GM12878 (cell line): Measurements from ENCODE around the gene KNSTRN. TPM values are rescaled to one million over a fixed set of nuclear protein-coding genes. Genes with fewer than 3 reads are reported as not detected.

ENCODE experiments used
- ATAC-seq: fragments of 200-7000 bp; cut with Tn5 transposase; 3 replicates; pipeline ENCODE4 v1.9.1; 2020; ENCODE audit warnings: mild to moderate bottlenecking, moderate library complexity
- BruUV-seq: library from RNA; stranded (reverse); fragments of 400-500 nt; replicated peaks from 2 replicates; lab custom pipeline; 2021; lab: Mats Ljungman, UMichigan
- CTCF ChIA-PET: fragments of 300-600 bp; sonication (Branson Sonifier 250); formaldehyde crosslinking; extraction: SDS; loops from one replicate; lab custom pipeline; 2021; ENCODE audit warnings: inconsistent platforms; lab: Yijun Ruan, JAX
- POLR2A ChIA-PET: fragments of 350-600 bp; formaldehyde crosslinking; extraction: SDS; loops from one replicate; lab custom pipeline; 2021; ENCODE audit warnings: inconsistent platforms; lab: Charles Lee
- RAD21 ChIA-PET: fragments of 300-600 bp; sonication (Branson Sonifier 250); formaldehyde crosslinking; loops from one replicate; lab custom pipeline; 2023; ENCODE audit warnings: antibody characterized with exemption; ENCODE audit not compliant: unreplicated experiment; lab: Charles Lee
- SMC1A ChIA-PET: fragments of 300-600 bp; sonication (Branson Sonifier 250); formaldehyde crosslinking; loops from one replicate; lab custom pipeline; 2023; ENCODE audit not compliant: unreplicated experiment, uncharacterized antibody; lab: Charles Lee
- DNase-seq: peaks from one replicate; pipeline ENCODE4 v3.0.0-alpha.2; 2011; ENCODE audit warnings: low read depth, low spot score
- FAIRE-seq: peaks from 3 replicates; lab custom pipeline; 2011; peaks lifted over from hg19 to GRCh38; lab: Jason Lieb, UNC
- H2AFZ ChIP-seq: 2 replicates; pipeline ENCODE4 v1.6.0; 2011; ENCODE audit warnings: low read depth, low read length, control low read depth; ENCODE audit not compliant: control insufficient read depth
- H3K27ac ChIP-seq: 2 replicates; pipeline ENCODE4 v1.5.1; 2011; ENCODE audit warnings: control low read depth; ENCODE audit not compliant: control insufficient read depth, insufficient read depth
- H3K27me3 ChIP-seq, 2 experiments: replicated peaks in 1 of 2; 2 replicates each; pipeline versions ENCODE4 v1.6.0 to v1.6.1; 2011; ENCODE audit warnings: low read length in 1 of 2; ENCODE audit not compliant: control insufficient read depth in 2 of 2, insufficient read depth in 2 of 2
- H3K36me3 ChIP-seq, 2 experiments: 2 replicates each; pipeline ENCODE4 v1.5.1; 2011; ENCODE audit warnings: low read length in 1 of 2; ENCODE audit not compliant: control insufficient read depth in 2 of 2, insufficient read depth in 2 of 2
- H3K4me1 ChIP-seq: 2 replicates; pipeline ENCODE4 v1.6.1; 2011; ENCODE audit warnings: mild to moderate bottlenecking, low read length, moderate library complexity, mixed read lengths; ENCODE audit not compliant: control insufficient read depth, insufficient read depth
- H3K4me2 ChIP-seq: 2 replicates; pipeline ENCODE4 v1.6.0; 2011; ENCODE audit warnings: control low read depth; ENCODE audit not compliant: control insufficient read depth, insufficient read depth
- H3K4me3 ChIP-seq: fragments of 200-600 bp; sonication (generic); 2 replicates; pipeline ENCODE4 v1.5.1; 2016
- H3K79me2 ChIP-seq: 2 replicates; pipeline ENCODE4 v1.6.0; 2011; ENCODE audit warnings: low read length; ENCODE audit not compliant: control insufficient read depth, insufficient read depth
- H3K9ac ChIP-seq: 2 replicates; pipeline ENCODE4 v1.8.0; 2011; ENCODE audit warnings: low read length, control low read depth, mixed read lengths; ENCODE audit not compliant: control insufficient read depth, insufficient read depth
- H3K9me3 ChIP-seq: replicated peaks from 3 replicates; pipeline ENCODE4 v1.5.1; 2011; ENCODE audit warnings: mild to moderate bottlenecking, low read length; ENCODE audit not compliant: control insufficient read depth, insufficient read depth
- H4K20me1 ChIP-seq: 2 replicates; pipeline ENCODE4 v1.6.0; 2011; ENCODE audit not compliant: control insufficient read depth, insufficient read depth
- BHLHE40 ChIP-seq, 2 experiments: fragments of 450-650 bp in 1 of 2; IDR thresholded peaks; 2 replicates each; pipeline ENCODE4 v1.6.1; 2011 to 2017; ENCODE audit warnings: low read depth in 2 of 2, borderline replicate concordance in 1 of 2, improper control_type of control experiment in 1 of 2, low read length in 1 of 2, mild to moderate bottlenecking in 1 of 2
- BRCA1 ChIP-seq: IDR thresholded peaks from 2 replicates; pipeline ENCODE4 v1.6.1; 2011; ENCODE audit warnings: low read depth, low read length, improper control_type of control experiment
- EGR1 ChIP-seq, 2 experiments: IDR thresholded peaks; 1 replicate in 1 of 2; 2 replicates in 1 of 2; pipeline ENCODE4 v1.6.1; 2011 to 2012; ENCODE audit warnings: low read depth in 2 of 2, low read length in 2 of 2, borderline replicate concordance in 1 of 2, mild to moderate bottlenecking in 1 of 2, moderate library complexity in 1 of 2
- EP300 ChIP-seq, 2 experiments: fragments of 150-350 bp in 1 of 2; IDR thresholded peaks; 2 replicates each; pipeline ENCODE4 v1.6.1; 2011 to 2012; ENCODE audit warnings: low read depth in 2 of 2, low read length in 2 of 2, borderline replicate concordance in 1 of 2, improper control_type of control experiment in 1 of 2, inconsistent platforms in 1 of 2; ENCODE audit not compliant: control insufficient read depth in 1 of 2
- FOXK2 ChIP-seq: fragments of 450-650 bp; IDR thresholded peaks from 2 replicates; pipeline ENCODE4 v1.6.1; 2017; ENCODE audit warnings: mild to moderate bottlenecking, moderate library complexity
- FOXM1 ChIP-seq: IDR thresholded peaks from 2 replicates; pipeline ENCODE4 v1.6.1; 2012; ENCODE audit warnings: low read depth, mild to moderate bottlenecking, inconsistent platforms, low read length, moderate library complexity
- KDM1A ChIP-seq: fragments of 200-600 bp; sonication (generic); IDR thresholded peaks from 2 replicates; pipeline ENCODE4 v1.6.1; 2016; ENCODE audit warnings: borderline replicate concordance
- KLF5 ChIP-seq: fragments of 450-650 bp; IDR thresholded peaks from 2 replicates; pipeline ENCODE4 v1.6.1; 2014; ENCODE audit warnings: mild to moderate bottlenecking; ENCODE audit not compliant: partially characterized antibody
- MEF2B ChIP-seq: fragments of 450-650 bp; IDR thresholded peaks from 2 replicates; pipeline ENCODE4 v1.6.1; 2018; ENCODE audit warnings: mild to moderate bottlenecking, moderate library complexity; ENCODE audit not compliant: partially characterized antibody, poor library complexity, severe bottlenecking
- NFXL1 ChIP-seq: fragments of 450-650 bp; IDR thresholded peaks from 2 replicates; pipeline ENCODE4 v1.6.1; 2017; ENCODE audit warnings: antibody characterized with exemption, mild to moderate bottlenecking, borderline replicate concordance
- NFYA ChIP-seq: IDR thresholded peaks from 2 replicates; pipeline ENCODE4 v1.6.1; 2011; ENCODE audit warnings: low read depth, mild to moderate bottlenecking, low read length, improper control_type of control experiment, borderline replicate concordance
- NRF1 ChIP-seq: conservative IDR thresholded peaks from 2 replicates; pipeline ENCODE4 v1.6.1; 2011; ENCODE audit warnings: mild to moderate bottlenecking, low read depth, low read length, improper control_type of control experiment
- POLR2A ChIP-seq: IDR thresholded peaks from 2 replicates; pipeline ENCODE4 v1.6.1; 2011; ENCODE audit warnings: low read depth, mild to moderate bottlenecking, low read length
- RAD51 ChIP-seq: fragments of 450-650 bp; IDR thresholded peaks from 2 replicates; pipeline ENCODE4 v1.6.1; 2016; ENCODE audit warnings: moderate library complexity, mild to moderate bottlenecking, inconsistent platforms
- ZBED1 ChIP-seq: IDR thresholded peaks from 2 replicates; pipeline ENCODE4 v1.6.1; 2016; ENCODE audit warnings: borderline replicate concordance
- ZNF217 ChIP-seq: fragments of 450-650 bp; IDR thresholded peaks from 2 replicates; pipeline ENCODE4 v1.6.1; 2017; ENCODE audit warnings: antibody characterized with exemption, mild to moderate bottlenecking
- ZNF622 ChIP-seq: fragments of 450-650 bp; IDR thresholded peaks from 2 replicates; pipeline ENCODE4 v1.6.1; 2017; ENCODE audit warnings: mild to moderate bottlenecking, inconsistent platforms
- WGBS: methylation state at CpG from one replicate; pipeline ENCODE4 v1.1.6; 2016; ENCODE audit warnings: low lambda C conversion rate; ENCODE audit not compliant: insufficient replicate concordance, insufficient coverage; ENCODE audit errors: missing lambda C conversion rate; 5-methylcytosine and 5-hydroxymethylcytosine counted together
- in situ Hi-C: fragments of 300-500 bp; cut with MboI; formaldehyde crosslinking; loops from 9 replicates; pipeline ENCODE4 v1.14.3; 2018; ENCODE audit warnings: mixed read lengths
- intact Hi-C: fragments of 100-400 bp; cut with micrococcal nuclease; formaldehyde crosslinking; loops from one replicate; pipeline ENCODE4 v1.14.2; 2022; ENCODE audit not compliant: unreplicated experiment
- polyA plus RNA-seq, 11 experiments: library from polyadenylated mRNA; depleted of rRNA in 4 of 11; unstranded in 6 of 11; stranded (reverse) in 5 of 11; fragments of >200 nt; fragmentation: Nextera tagmentation in 4 of 11; fragmentation: Illumina TruSeq in 1 of 11; extraction: Ambion mirVana in 4 of 11; extraction: Trizol in 1 of 11; gene quantifications; 1 replicate in 1 of 11; 2 replicates in 10 of 11; pipeline versions ENCODE4 v1.2.1 to v1.2.3, GENCODE V29; 2011 to 2016; ENCODE audit warnings: inconsistent platforms in 2 of 11, missing spikeins in 2 of 11, low read depth in 1 of 11
- total RNA-seq, 4 experiments: library from RNA; depleted of rRNA in 3 of 4; stranded (reverse); fragments of >200 nt in 3 of 4; fragmentation: Illumina TruSeq in 1 of 4; extraction: Trizol in 1 of 4; gene quantifications; 2 replicates each; pipeline versions ENCODE4 v1.2.1 to v1.2.3, GENCODE V29; 2013 to 2021
- TF ChIP-seq, protein P1 (sequence below): fragments of 450-650 bp; IDR thresholded peaks from 2 replicates; pipeline ENCODE4 v1.6.1; 2018; ENCODE audit warnings: borderline replicate concordance, mild to moderate bottlenecking; ENCODE audit not compliant: partially characterized antibody
- TF ChIP-seq, protein P2 (sequence below): fragments of 450-650 bp; IDR thresholded peaks from 2 replicates; pipeline ENCODE4 v1.6.1; 2017; ENCODE audit warnings: borderline replicate concordance

KNSTRN gene
- total and polyA plus RNA-seq, 10 of the 15 experiments (the other 5 are each of a cell fraction or from before 2014, with no cell fraction given): 30.3 to 72.1 (median 47.1) TPM

DNA sequence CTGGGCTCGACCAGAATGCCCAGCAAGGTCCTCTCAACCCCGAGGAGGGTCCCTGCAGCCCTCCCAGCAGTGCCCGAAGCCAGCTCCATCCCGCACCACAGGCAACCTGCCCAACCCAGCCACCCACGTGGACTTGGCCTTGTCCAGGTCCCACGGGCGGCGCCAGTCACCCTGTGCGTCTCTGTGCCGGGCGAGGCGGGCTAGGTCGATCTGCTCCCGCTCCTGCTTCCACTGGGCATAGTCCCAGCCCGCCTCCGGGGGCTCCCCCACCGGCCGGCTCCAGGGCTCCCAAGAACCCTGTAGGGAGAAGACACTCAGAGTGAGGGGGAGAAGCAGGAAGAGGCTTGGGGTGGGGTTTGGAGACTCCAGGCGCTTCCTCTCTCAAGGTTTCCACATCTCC is 44.9 kb upstream of the KNSTRN start:
- no peaks in the 10 kb centered on the region; a peak in 1 of 4 replicates for H3K27me3 ChIP-seq
- H4K20me1 ChIP-seq: no peaks in the 10 kb centered on the region
- POLR2A ChIA-PET: interaction anchor here (1.2 kb wide), 1 partner anchor 18 kb away, joined by 4 read pairs; no protein-coding TSS in a partner anchor
- DNase-seq (no peak), ATAC-seq (no peak), FAIRE-seq (no peak)
- in situ Hi-C loops: no loop called here
- no peaks in the 10 kb centered on the region for H3K36me3 ChIP-seq
- RAD21 ChIA-PET: interaction anchor here (0.8 to 4.7 kb wide), 20 partner anchors 9 to 298 kb away, joined by 3 to 93 read pairs (median 4); partner anchors contain the start of genes INAFM2 and IVD
- no peak overlapping the region; the same call in 1 of the 2 replicates for H3K4me2 ChIP-seq
- H3K9ac ChIP-seq: no peak overlapping the region
- intact Hi-C loops: no loop called here
- no peaks in the 10 kb centered on the region for H3K9me3 ChIP-seq
- TF ChIP-seq, protein P1, sequence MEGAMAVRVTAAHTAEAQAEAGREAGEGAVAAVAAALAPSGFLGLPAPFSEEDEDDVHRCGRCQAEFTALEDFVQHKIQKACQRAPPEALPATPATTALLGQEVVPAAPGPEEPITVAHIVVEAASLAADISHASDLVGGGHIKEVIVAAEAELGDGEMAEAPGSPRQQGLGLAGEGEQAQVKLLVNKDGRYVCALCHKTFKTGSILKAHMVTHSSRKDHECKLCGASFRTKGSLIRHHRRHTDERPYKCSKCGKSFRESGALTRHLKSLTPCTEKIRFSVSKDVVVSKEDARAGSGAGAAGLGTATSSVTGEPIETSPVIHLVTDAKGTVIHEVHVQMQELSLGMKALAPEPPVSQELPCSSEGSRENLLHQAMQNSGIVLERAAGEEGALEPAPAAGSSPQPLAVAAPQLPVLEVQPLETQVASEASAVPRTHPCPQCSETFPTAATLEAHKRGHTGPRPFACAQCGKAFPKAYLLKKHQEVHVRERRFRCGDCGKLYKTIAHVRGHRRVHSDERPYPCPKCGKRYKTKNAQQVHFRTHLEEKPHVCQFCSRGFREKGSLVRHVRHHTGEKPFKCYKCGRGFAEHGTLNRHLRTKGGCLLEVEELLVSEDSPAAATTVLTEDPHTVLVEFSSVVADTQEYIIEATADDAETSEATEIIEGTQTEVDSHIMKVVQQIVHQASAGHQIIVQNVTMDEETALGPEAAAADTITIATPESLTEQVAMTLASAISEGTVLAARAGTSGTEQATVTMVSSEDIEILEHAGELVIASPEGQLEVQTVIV: no peak
- TF ChIP-seq BRCA1: no peak
- TF ChIP-seq MEF2B: no peak
- no peak for TF ChIP-seq FOXM1
- no peak for TF ChIP-seq EGR1 (IDR thresholded peaks at IDR 0.05; ENCODE audit: borderline replicate concordance in 1 of 2, low read depth in 2 of 2, low read length in 2 of 2)
- no peak for TF ChIP-seq BHLHE40 (IDR thresholded peaks at IDR 0.05; ENCODE audit: borderline replicate concordance in 1 of 2, low read depth in 2 of 2, low read length in 1 of 2)
- no peak for TF ChIP-seq NFXL1
- no peak for TF ChIP-seq ZNF622
- TF ChIP-seq POLR2A: no peak
- TF ChIP-seq ZBED1: no peak
- no peak for TF ChIP-seq RAD51
- TF ChIP-seq NFYA: no peak
- no peak for TF ChIP-seq ZNF217
- no peak for TF ChIP-seq KDM1A
- no peak for TF ChIP-seq NRF1
- TF ChIP-seq EP300 (IDR thresholded peaks at IDR 0.05; ENCODE audit: borderline replicate concordance in 1 of 2, control insufficient read depth in 1 of 2, low read depth in 2 of 2, low read length in 2 of 2): no peak
- no peak for TF ChIP-seq KLF5
- TF ChIP-seq, protein P2, sequence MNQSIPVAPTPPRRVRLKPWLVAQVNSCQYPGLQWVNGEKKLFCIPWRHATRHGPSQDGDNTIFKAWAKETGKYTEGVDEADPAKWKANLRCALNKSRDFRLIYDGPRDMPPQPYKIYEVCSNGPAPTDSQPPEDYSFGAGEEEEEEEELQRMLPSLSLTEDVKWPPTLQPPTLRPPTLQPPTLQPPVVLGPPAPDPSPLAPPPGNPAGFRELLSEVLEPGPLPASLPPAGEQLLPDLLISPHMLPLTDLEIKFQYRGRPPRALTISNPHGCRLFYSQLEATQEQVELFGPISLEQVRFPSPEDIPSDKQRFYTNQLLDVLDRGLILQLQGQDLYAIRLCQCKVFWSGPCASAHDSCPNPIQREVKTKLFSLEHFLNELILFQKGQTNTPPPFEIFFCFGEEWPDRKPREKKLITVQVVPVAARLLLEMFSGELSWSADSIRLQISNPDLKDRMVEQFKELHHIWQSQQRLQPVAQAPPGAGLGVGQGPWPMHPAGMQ: no peak
- no peak for TF ChIP-seq FOXK2
- peaks cover 9% of the 10 kb centered on the region for H3K4me1 ChIP-seq
- SMC1A ChIA-PET: interaction anchor here (1.2 to 4.6 kb wide), 7 partner anchors 10 to 231 kb away, joined by 3 to 58 read pairs (median 11); partner anchors contain the start of genes INAFM2 and PLCB2
- no peak overlapping the region for H3K27ac ChIP-seq
- CTCF ChIA-PET: interaction anchor here (0.5 to 13.7 kb wide), 43 partner anchors 10 to 550 kb away, joined by 3 to 336 read pairs (median 4); partner anchors contain the start of genes BAHD1, INAFM2, KNSTRN and PAK6
- H2AFZ ChIP-seq: no peak overlapping the region
- no peaks in the 10 kb centered on the region for H3K79me2 ChIP-seq
- no peak overlapping the region for H3K4me3 ChIP-seq
- BruUV-seq: no TSS peak
- 58% methylated on average over 19 of the region's 19 CpGs for WGBS
